Calu3 (cell line): Measurements from ENCODE around the gene NRG3. TPM values are rescaled to one million over a fixed set of nuclear protein-coding genes. Genes with fewer than 3 reads are reported as not detected.

ENCODE experiments used
- BruUV-seq: library from RNA; stranded (reverse); fragments of 400-500 nt; replicated peaks from 2 replicates; lab custom pipeline; 2021; lab: Mats Ljungman, UMichigan
- CTCF ChIA-PET: fragments of 300-600 bp; sonication (Branson Sonifier 250); formaldehyde crosslinking; loops from one replicate; lab custom pipeline; 2022; ENCODE audit warnings: antibody characterized with exemption; lab: Charles Lee
- DNase-seq: peaks from one replicate; pipeline ENCODE4 v3.0.0; 2022
- H3K27ac Mint-ChIP-seq: one replicate; pipeline ENCODE4 v1.8.0; 2022; ENCODE audit warnings: mixed read lengths; ENCODE audit not compliant: unreplicated experiment
- H3K27me3 Mint-ChIP-seq: one replicate; pipeline ENCODE4 v1.8.0; 2022; ENCODE audit warnings: mixed read lengths; ENCODE audit not compliant: unreplicated experiment
- H3K36me3 Mint-ChIP-seq: one replicate; pipeline ENCODE4 v1.8.0; 2022; ENCODE audit warnings: mild to moderate bottlenecking, moderate library complexity, mixed read lengths; ENCODE audit not compliant: insufficient read depth, unreplicated experiment
- H3K4me1 Mint-ChIP-seq: one replicate; pipeline ENCODE4 v1.8.0; 2022; ENCODE audit warnings: mild to moderate bottlenecking, low read depth, mixed read lengths; ENCODE audit not compliant: unreplicated experiment
- H3K4me3 Mint-ChIP-seq: one replicate; pipeline ENCODE4 v1.8.0; 2022; ENCODE audit warnings: mild to moderate bottlenecking, low read depth, moderate library complexity, mixed read lengths; ENCODE audit not compliant: unreplicated experiment
- H3K9me3 Mint-ChIP-seq: one replicate; pipeline ENCODE4 v1.8.0; 2022; ENCODE audit warnings: low read depth, mixed read lengths; ENCODE audit not compliant: unreplicated experiment
- CTCF ChIP-seq: fragments of 200-600 bp; IDR thresholded peaks from one replicate; pipeline ENCODE4 v1.8.0; 2022; ENCODE audit warnings: antibody characterized with exemption; ENCODE audit not compliant: unreplicated experiment
- intact Hi-C: fragments of 100-400 bp; cut with micrococcal nuclease; formaldehyde crosslinking; loops from one replicate; pipeline ENCODE4 v1.10.0; 2022; ENCODE audit not compliant: unreplicated experiment
- total RNA-seq: library from RNA; stranded (reverse); gene quantifications from 2 replicates; pipeline ENCODE4 v1.2.3, GENCODE V29; 2022

Gene NRG3
- total RNA-seq, 1 experiment from 2014 or later = 46.3 TPM

- no peak for DNase-seq
- CTCF ChIA-PET = no interaction called here
- no peak overlapping the region for H3K4me3 Mint-ChIP-seq
- no peak overlapping the region for H3K27ac Mint-ChIP-seq
- intact Hi-C loops = no loop called here
- no peak for TF ChIP-seq CTCF
- no peaks in the 10 kb centered on the region for H3K4me1 Mint-ChIP-seq
- BruUV-seq = no TSS peak
- H3K36me3 Mint-ChIP-seq = peaks cover 5% of the 10 kb centered on the region
- H3K27me3 Mint-ChIP-seq = no peaks in the 10 kb centered on the region
- no peaks in the 10 kb centered on the region for H3K9me3 Mint-ChIP-seq
Measured at GRCh38 chr10:82757397-82757796, 882.4 kb downstream of the NRG3 start.

- no peak for TF ChIP-seq CTCF
- intact Hi-C loops = no loop called here
- no peaks in the 10 kb centered on the region for H3K4me1 Mint-ChIP-seq
- no TSS peak for BruUV-seq
- H3K27me3 Mint-ChIP-seq = no peaks in the 10 kb centered on the region
- no peaks in the 10 kb centered on the region for H3K9me3 Mint-ChIP-seq
- H3K27ac Mint-ChIP-seq = no peak overlapping the region
- CTCF ChIA-PET = no interaction called here
- H3K4me3 Mint-ChIP-seq = no peak overlapping the region
- no peak for DNase-seq
- peaks cover 5% of the 10 kb centered on the region for H3K36me3 Mint-ChIP-seq
Measured at GRCh38 chr10:82757901-82758300, 882.9 kb downstream of the NRG3 start.

- H3K4me3 Mint-ChIP-seq = no peak overlapping the region
- no peaks in the 10 kb centered on the region for H3K27me3 Mint-ChIP-seq
- peaks cover 5% of the 10 kb centered on the region for H3K36me3 Mint-ChIP-seq
- BruUV-seq = no TSS peak
- no peak for TF ChIP-seq CTCF
- H3K9me3 Mint-ChIP-seq = no peaks in the 10 kb centered on the region
- intact Hi-C loops = no loop called here
- no peak overlapping the region for H3K27ac Mint-ChIP-seq
- CTCF ChIA-PET = no interaction called here
- no peak for DNase-seq
- H3K4me1 Mint-ChIP-seq = no peaks in the 10 kb centered on the region
Measured at GRCh38 chr10:82759050-82759449, 884.1 kb downstream of the NRG3 start.

- DNase-seq = no peak
- Mint-ChIP-seq H3K27me3 (no peaks in the 10 kb centered on the region), H3K9me3 (no peaks in the 10 kb centered on the region), H3K36me3 (peaks cover 5% of the 10 kb centered on the region), H3K4me3 (no peak overlapping the region), H3K4me1 (no peaks in the 10 kb centered on the region), H3K27ac (no peak overlapping the region)
- TF ChIP-seq CTCF = no peak
- intact Hi-C loops = no loop called here
- CTCF ChIA-PET = interaction anchor here (0.6 kb wide), 1 partner anchor 32 kb away, joined by 3 read pairs; no protein-coding TSS in a partner anchor
- BruUV-seq = no TSS peak
Measured at GRCh38 chr10:82762641-82763040, 887.6 kb downstream of the NRG3 start.
